GM19035 (cell line): ENCODE results near the gene CD300LB.
"Not testable (repeated sequence)": the region's sequence is repeated elsewhere in the genome, so short reads cannot be mapped to it uniquely, and the experiment has no call there.

Experiments used
- ATAC-seq: cut with Tn5 transposase; IDR thresholded peaks from one replicate; pipeline ENCODE4 v1.9.1; 2021; ENCODE audit not compliant: unreplicated experiment

CD300LB gene

GRCh38 chr17:74526681-74527080 is 4.6 kb downstream of the CD300LB start:
- ATAC-seq: no peak

- no peak for ATAC-seq
Measured at GRCh38 chr17:74525781-74526288, 5.4 kb downstream of the CD300LB start.

- ATAC-seq: no peak
Measured at GRCh38 chr17:74525465-74525725, 5.9 kb downstream of the CD300LB start.

- ATAC-seq: no peak
Measured at GRCh38 chr17:74524653-74525464, 6.4 kb downstream of the CD300LB start.

GRCh38 chr17:74523308-74523707 is 8.0 kb downstream of the CD300LB start:
- no peak for ATAC-seq

- ATAC-seq: no peak
Measured at GRCh38 chr17:74522381-74523105, 8.7 kb downstream of the CD300LB start.

GRCh38 chr17:74521701-74522201 is 9.5 kb downstream of the CD300LB start:
- ATAC-seq: no peak

- no peak for ATAC-seq
Measured at GRCh38 chr17:74520790-74521480, 10.3 kb downstream of the CD300LB start.

GRCh38 chr17:74520016-74520434 is 11.2 kb downstream of the CD300LB start:
- no peak for ATAC-seq

GRCh38 chr17:74518413-74518981 is 12.8 kb downstream of the CD300LB start:
- not testable (repeated sequence) for ATAC-seq

- ATAC-seq: no peak
Measured at GRCh38 chr17:74516561-74517328, 14.5 kb downstream of the CD300LB start.

- no peak for ATAC-seq
Measured at GRCh38 chr17:74515941-74516340, 15.3 kb downstream of the CD300LB start.

GRCh38 chr17:74514632-74515334 is 16.5 kb downstream of the CD300LB start:
- ATAC-seq: no peak

GRCh38 chr17:74513987-74514631 is 17.2 kb downstream of the CD300LB start:
- ATAC-seq: no peak

GRCh38 chr17:74512624-74513091 is 18.6 kb downstream of the CD300LB start:
- no peak for ATAC-seq

GRCh38 chr17:74512036-74512435 is 19.2 kb downstream of the CD300LB start:
- ATAC-seq: no peak

GRCh38 chr17:74508156-74508555 is 23.1 kb downstream of the CD300LB start:
- ATAC-seq: no peak

- ATAC-seq: not testable (repeated sequence)
Measured at GRCh38 chr17:74503949-74504348, 27.3 kb downstream of the CD300LB start.

- ATAC-seq: no peak
Measured at GRCh38 chr17:74502861-74503260, 28.4 kb downstream of the CD300LB start.
